SU-DHL-6 (cell line): Measurements from ENCODE around the gene PCDHB13.
"Not testable (repeated sequence)": the region's sequence is repeated elsewhere in the genome, so short reads cannot be mapped to it uniquely, and the experiment has no call there.

Experiments used
- EZH2phosphoT487 ChIP-seq: fragments of 200-600 bp; sonication (generic), shearing (Covaris generic); conservative IDR thresholded peaks from 2 replicates; pipeline ENCODE4 v1.6.1; 2018; ENCODE audit warnings: mild to moderate bottlenecking, antibody characterized with exemption, low read length, moderate library complexity, mixed read lengths
- TF ChIP-seq, protein P1 (sequence below): fragments of 200-600 bp; sonication (generic); IDR thresholded peaks from one replicate; pipeline ENCODE4 v1.5.1; 2017; ENCODE audit warnings: antibody characterized with exemption, mild to moderate bottlenecking, low read length, moderate library complexity; ENCODE audit not compliant: insufficient read depth, poor library complexity, severe bottlenecking

DNA sequence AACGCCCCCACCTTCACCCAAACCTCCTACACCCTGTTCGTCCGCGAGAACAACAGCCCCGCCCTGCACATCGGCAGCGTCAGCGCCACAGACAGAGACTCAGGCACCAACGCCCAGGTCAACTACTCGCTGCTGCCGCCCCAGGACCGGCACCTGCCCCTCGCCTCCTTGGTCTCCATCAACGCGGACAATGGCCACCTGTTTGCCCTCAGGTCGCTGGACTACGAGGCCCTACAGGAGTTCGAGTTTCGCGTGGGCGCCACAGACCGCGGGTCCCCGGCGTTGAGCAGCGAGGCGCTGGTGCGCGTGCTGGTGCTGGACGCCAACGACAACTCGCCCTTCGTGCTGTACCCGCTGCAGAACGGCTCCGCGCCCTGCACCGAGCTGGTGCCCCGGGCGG, 11.1 kb downstream of the PCDHB13 start:
- not testable (repeated sequence) for TF ChIP-seq EZH2phosphoT487
- TF ChIP-seq, protein P1, sequence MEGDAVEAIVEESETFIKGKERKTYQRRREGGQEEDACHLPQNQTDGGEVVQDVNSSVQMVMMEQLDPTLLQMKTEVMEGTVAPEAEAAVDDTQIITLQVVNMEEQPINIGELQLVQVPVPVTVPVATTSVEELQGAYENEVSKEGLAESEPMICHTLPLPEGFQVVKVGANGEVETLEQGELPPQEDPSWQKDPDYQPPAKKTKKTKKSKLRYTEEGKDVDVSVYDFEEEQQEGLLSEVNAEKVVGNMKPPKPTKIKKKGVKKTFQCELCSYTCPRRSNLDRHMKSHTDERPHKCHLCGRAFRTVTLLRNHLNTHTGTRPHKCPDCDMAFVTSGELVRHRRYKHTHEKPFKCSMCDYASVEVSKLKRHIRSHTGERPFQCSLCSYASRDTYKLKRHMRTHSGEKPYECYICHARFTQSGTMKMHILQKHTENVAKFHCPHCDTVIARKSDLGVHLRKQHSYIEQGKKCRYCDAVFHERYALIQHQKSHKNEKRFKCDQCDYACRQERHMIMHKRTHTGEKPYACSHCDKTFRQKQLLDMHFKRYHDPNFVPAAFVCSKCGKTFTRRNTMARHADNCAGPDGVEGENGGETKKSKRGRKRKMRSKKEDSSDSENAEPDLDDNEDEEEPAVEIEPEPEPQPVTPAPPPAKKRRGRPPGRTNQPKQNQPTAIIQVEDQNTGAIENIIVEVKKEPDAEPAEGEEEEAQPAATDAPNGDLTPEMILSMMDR, result not testable (repeated sequence)
